Measurements from ENCODE around the gene NR2F2. TPM values are rescaled to one million over a fixed set of nuclear protein-coding genes. Genes with fewer than 3 reads are reported as not detected.

Gene NR2F2
- total RNA-seq, 2 donors from 2014 or later: 31.8 to 49.8 TPM

DNA sequence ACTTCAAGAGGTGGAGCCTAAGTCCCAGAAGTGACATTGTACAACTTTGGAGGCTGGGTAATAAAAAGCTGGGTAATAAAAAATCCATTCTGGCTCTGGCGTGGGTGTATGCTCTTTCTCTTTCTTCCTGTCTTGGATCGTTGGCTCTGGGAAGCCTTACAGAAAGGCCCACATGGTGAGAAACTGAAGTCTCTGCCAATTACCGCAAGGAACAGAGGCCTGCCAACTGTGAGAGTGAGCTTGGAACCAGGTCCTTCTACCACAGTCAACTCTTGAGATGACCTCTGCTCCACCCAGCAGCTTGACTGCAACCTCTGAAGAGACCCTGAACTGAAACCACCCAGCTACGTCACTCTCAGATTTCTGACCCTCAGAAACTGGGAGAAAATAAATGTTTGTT is 51.0 kb downstream of the NR2F2 start:
- Histone ChIP-seq H3K4me1 (ENCODE audit: control insufficient read depth in 1 of 2, low read depth in 2 of 2) (no peaks in the 10 kb centered on the region), H3K27me3 (replicated peaks; ENCODE audit: insufficient read depth) (no peaks in the 10 kb centered on the region), H3K4me3 (no peak overlapping the region), H3K9me3 (no peaks in the 10 kb centered on the region), H3K36me3 (no peaks in the 10 kb centered on the region), H3K27ac (no peak overlapping the region)
- ATAC-seq (ENCODE audit: insufficient number of reproducible peaks, low FRiP score, low read depth) (no peak), DNase-seq (ENCODE audit: low spot score) (no peak)
- TF ChIP-seq, protein P1, sequence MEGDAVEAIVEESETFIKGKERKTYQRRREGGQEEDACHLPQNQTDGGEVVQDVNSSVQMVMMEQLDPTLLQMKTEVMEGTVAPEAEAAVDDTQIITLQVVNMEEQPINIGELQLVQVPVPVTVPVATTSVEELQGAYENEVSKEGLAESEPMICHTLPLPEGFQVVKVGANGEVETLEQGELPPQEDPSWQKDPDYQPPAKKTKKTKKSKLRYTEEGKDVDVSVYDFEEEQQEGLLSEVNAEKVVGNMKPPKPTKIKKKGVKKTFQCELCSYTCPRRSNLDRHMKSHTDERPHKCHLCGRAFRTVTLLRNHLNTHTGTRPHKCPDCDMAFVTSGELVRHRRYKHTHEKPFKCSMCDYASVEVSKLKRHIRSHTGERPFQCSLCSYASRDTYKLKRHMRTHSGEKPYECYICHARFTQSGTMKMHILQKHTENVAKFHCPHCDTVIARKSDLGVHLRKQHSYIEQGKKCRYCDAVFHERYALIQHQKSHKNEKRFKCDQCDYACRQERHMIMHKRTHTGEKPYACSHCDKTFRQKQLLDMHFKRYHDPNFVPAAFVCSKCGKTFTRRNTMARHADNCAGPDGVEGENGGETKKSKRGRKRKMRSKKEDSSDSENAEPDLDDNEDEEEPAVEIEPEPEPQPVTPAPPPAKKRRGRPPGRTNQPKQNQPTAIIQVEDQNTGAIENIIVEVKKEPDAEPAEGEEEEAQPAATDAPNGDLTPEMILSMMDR (IDR thresholded peaks at IDR 0.05): no peak

DNA sequence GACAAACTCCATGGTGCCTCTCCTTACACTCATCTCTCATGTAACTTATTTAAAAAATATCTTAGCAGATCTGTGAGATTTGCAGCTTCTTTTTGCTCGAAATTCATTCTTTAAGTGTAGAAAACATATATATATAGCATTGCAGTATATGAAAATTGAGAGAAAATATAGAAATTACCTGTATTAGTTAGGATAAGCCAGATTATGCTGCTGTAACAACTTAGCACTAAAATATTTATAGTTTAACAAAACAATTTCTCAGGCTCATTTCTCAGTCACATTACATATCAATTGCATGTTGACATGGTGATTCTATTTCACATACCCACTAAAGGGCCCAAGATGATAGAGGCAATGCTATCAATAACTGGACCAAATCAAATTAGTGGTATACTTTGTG is 54.7 kb downstream of the NR2F2 start:
- DNase-seq (ENCODE audit: low spot score): no peak
- Histone ChIP-seq H3K27me3 (replicated peaks; ENCODE audit: insufficient read depth) (no peaks in the 10 kb centered on the region), H3K36me3 (no peaks in the 10 kb centered on the region), H3K4me3 (no peak overlapping the region), H3K4me1 (ENCODE audit: control insufficient read depth in 1 of 2, low read depth in 2 of 2) (no peaks in the 10 kb centered on the region), H3K9me3 (no peaks in the 10 kb centered on the region), H3K27ac (no peak overlapping the region)
- no peak for ATAC-seq (ENCODE audit: insufficient number of reproducible peaks, low FRiP score, low read depth)
- TF ChIP-seq, protein P1 (IDR thresholded peaks at IDR 0.05): no peak

DNA sequence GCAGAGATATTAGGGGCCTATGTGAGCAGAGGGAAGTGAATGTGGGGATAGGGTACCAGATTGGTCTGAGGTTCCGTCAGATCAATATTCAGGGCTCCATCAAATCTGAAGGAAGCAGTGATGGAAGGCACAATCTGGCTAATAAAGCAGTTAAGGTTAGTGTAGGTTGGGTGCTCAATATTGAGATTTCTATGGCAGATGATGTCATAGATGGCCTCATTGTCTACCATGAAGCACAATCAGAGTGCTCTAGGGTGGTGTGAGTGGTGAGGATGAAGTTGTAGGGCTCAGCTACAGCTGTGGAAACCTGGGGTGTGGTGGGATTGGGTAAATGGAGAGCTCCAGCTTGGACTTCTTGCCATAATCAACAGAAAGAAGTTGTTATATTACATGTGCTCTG is 58.2 kb downstream of the NR2F2 start:
- no peak overlapping the region for H3K4me3 ChIP-seq
- TF ChIP-seq, protein P1 (IDR thresholded peaks at IDR 0.05): no peak
- H3K4me1 ChIP-seq (ENCODE audit: control insufficient read depth in 1 of 2, low read depth in 2 of 2): peaks cover 0 to 5% of the 10 kb centered on the region in 2 donors
- DNase-seq (ENCODE audit: low spot score): no peak
- no peaks in the 10 kb centered on the region for H3K36me3 ChIP-seq
- ATAC-seq (ENCODE audit: insufficient number of reproducible peaks, low FRiP score, low read depth): no peak
- no peaks in the 10 kb centered on the region for H3K27me3 ChIP-seq (replicated peaks; ENCODE audit: insufficient read depth)
- no peak overlapping the region for H3K27ac ChIP-seq
- no peaks in the 10 kb centered on the region for H3K9me3 ChIP-seq

Measured in thoracic aorta (tissue), 2 donors.